ENCODE results near the gene MSRB1.
A peak's percentile ranks its signal among the peaks of the same experiment; 100 is the strongest.
"Not testable (repeated sequence)": the region's sequence is repeated elsewhere in the genome, so short reads cannot be mapped to it uniquely, and the experiment has no call there.

Gene MSRB1

DNA sequence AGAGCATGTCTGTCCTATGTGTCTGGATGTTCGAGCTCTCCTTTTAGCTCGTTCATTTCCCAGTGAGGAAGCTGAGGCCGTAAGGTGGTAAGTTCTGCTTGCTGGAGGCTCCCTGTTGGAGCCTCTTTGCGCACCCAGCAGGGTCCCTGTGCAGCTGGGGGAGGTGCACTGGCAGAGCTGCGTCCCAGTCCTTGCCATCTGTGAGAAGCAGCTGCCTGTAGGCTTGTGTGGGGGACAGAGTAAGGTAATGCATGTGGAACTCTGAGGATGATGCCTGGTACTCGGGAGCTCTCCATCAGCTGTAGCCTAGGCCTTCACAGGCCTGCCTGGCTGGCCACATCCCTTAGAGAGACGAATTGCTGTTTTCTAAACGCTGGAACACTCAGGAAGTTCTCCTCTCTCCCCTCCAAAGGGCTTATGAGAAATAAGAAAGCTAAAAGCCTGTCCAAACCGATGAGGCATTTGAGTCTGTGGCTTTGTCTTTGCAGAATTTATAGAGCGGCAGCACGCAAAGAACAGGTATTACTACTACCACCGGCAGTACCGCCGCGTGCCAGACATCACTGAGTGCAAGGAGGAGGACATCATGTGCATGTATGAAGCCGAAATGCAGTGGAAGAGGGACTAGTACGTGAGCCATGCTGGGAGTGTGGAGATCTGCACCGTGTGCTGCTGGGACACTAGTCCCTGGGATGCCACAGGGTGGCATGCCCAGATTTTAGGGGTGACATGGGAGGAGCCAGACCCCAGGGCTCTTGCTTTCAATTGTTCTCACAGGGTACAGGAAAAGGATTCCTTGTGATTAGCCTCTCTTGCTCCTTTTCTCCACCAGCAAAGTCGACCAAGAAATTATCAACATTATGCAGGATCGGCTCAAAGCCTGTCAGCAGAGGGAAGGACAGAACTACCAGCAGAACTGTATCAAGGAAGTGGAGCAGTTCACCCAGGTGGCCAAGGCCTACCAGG is 17.9 kb upstream of the MSRB1 start:
- DNase-seq = no peak

DNA sequence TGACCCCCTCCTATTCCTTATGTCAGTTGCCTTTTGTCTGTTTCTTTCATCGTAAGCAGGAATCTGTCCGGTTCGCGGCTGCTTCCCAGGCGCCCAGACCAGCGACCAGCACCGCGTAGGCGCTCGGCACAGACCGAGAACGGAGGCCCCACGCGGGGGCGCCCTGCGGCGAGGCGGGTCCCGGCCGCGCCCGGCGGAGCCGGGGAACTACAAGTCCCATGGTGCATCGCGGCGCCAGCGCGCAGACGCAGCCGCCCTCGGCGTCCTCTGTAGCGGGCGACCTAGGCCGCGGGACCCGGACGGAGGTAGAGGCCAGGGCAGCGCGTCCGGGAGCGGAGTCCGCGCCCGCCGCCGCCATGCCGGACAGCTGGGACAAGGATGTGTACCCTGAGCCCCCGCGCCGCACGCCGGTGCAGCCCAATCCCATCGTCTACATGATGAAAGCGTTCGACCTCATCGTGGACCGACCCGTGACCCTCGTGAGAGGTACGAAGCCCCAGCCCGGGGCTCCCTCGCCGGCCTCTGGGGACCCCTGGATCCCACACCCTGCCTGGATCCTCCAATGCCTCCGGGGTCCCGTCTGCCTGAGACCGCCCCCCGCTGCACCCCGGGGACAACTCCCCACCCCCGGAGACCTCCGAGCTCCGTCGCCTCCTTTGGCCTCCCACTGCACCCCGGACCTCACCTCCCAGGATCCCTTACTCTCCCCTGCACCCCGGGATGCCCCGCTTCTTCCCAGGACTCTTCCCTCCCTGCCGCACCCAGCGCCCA is 16.5 kb upstream of the MSRB1 start, which contains the start of gene NDUFB10:
Gene NDUFB10, plus strand, starts transcription at position 270 of the 771 bp plus-strand sequence. Its CDS starts 87 bp downstream, at position 357.
- DNase-seq = peak; percentile 56

DNA sequence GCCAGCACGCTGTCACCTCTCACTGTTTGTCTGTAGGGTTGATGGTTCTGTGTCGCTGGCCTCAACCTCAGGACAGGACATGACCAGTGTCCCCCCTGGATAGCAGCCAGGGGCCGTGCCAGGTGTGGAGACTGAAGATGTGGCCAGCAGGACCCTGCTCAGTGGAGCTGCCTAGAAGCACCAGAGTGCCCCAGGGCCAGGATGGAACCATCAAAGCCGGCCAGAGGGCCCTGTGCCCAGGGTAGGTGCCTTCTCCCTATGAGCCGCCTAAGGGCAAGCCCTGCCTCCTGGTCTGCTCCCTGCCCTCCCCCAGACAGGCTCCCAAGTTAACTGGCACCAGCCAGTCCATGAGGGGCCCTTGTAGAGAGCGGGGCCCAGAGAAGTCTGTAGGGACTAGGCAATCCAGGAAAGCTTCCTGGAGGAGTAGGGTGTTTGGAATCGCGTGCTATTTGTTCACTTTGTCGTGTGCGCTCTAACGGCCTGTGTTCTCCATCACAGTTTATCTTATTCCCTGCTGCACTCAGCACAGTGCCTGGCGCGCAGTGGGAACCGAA is 15.8 kb upstream of the MSRB1 start:
- DNase-seq = no peak

DNA sequence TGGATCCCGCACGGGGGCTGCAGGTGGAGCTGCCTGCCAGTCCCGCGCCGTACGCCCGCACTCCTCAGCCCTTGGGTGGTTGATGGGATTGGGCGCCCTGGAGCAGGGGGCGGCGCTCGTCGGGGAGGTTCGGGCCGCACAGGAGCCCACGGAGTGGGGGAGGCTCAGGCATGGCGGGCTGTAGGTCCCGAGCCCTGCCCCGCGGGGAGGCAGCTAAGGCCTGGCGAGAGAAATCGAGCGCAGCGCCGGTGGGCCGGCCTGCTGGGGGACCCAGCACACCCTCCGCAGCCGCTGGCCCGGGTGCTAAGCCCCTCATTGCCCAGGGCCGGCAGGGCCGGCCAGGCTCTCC is 15.1 kb upstream of the MSRB1 start:
- not testable (repeated sequence) for DNase-seq

DNA sequence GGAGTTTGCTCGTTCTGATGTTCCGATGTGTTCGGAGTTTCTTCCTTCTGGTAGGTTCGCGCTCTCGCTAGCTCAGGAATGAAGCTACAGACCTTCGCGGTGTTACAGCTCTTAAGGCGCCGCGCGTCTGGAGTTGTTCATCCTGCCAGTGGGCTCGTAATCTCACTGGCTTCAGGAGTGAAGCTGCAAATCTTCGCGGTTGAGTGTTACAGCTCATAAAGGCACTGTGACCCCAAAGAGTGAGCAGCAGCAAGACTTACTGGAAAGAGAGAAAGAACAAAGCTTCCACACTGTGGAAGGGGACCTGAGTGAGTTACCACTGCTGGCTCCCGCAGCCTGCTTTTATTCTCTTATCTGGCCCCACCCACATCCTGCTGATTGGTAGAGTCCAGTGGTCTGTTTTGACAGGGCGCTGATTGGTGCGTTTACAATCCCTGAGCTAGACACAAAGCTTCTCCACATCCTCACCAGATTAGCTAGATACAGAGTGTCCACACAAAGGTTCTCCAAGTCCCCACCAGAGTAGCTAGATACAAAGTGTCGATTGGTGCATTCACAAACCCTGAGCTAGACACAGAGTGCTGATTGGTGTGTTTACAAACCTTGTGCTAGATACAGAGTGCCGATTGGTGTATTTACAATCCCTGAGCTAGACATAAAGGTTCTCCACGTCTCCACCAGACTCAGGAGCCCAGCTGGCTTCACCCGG is 14.6 kb upstream of the MSRB1 start:
- not testable (repeated sequence) for DNase-seq

DNA sequence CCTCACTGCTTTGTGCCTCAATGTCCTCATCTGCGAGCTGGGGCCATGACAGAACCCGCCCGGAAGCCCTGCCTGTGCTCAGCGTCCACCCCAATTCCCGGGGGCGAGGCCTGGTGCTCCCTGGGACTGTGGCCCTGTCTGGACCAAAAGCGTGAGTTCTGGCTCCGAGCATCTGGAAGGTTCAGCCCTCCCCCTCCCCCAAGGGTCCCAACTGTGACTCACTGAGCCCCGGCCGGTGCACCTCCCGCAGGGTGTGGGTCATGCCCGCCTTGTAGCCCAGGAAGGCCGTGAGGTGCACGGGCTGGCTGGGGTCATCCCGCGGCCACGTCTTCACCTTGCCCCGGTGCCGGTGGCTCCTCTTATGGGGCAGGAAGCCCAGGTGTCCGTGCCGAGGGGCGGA is 10.7 kb upstream of the MSRB1 start:
- DNase-seq = no peak

DNA sequence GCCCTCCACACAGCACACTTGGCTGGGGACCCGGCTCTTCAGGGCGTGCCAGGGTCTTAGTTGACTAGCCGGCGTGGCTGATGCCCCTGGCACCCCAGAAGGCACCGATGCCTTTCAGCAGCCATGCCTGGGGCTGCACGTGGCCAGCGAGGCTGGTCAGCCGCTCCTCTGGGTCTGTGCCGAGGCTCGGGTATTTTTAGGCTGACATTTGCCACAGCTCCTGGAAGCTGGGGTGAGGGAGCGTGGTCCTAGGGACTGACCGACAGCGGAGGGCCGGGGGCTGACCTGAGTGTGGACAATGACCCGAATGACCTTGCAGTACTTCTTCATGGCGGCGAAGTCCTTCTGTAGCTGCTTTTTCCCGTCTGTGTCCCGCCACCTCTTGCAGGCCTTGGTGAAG is 7.6 kb upstream of the MSRB1 start:
- DNase-seq = no peak

DNA sequence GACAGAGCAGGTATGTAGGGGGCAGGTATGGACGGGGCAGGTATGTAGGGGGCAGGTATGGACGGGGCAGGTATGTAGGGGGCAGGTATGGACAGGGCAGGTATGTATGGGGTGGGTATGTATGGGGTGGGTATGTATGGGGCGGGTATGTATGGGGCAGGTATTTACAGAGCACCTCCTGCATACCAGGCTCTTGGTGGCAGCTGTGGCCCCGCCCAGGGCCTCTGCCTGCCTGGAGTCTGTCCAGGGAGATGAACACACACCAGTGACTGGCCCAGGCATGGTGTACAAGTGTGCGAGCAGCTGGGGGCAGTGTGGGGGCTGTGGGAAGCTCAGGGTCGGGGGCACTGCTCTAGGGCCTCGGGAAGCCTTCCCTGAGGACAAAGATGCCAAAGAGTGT is 7.0 kb upstream of the MSRB1 start:
- no peak for DNase-seq

DNA sequence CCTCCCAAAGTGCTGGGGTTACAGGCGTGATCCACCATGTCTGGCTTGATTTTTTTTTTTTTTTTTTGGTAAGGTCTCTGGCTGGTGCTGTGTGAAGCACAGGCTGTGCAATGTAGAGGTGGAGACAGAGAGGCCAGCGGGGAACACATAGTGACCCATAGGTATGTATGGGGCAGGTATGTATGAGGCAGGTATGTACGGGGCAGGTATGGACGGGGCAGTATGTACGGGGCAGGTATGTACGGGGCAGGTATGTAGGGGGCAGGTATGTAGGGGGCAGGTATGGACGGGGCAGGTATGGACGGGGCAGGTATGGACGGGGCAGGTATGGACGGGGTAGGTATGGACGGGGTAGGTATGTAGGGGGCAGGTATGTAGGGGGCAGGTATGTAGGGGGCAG is 6.5 kb upstream of the MSRB1 start:
- DNase-seq = no peak

DNA sequence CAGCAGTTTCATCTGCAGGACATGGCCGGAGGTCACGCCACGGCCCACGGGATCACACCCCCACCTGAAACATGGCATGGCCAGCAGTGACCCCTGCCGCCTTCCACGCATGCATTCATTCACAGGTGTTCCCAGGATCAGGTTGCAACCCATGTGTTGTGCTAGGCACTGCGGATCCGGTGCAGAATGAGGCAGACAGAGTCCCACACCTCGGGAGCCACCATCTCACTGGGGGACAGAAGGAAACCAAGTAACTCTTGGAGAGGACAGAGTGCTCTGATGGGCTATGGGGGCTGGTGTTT is 4.3 kb upstream of the MSRB1 start:
- DNase-seq = no peak

DNA sequence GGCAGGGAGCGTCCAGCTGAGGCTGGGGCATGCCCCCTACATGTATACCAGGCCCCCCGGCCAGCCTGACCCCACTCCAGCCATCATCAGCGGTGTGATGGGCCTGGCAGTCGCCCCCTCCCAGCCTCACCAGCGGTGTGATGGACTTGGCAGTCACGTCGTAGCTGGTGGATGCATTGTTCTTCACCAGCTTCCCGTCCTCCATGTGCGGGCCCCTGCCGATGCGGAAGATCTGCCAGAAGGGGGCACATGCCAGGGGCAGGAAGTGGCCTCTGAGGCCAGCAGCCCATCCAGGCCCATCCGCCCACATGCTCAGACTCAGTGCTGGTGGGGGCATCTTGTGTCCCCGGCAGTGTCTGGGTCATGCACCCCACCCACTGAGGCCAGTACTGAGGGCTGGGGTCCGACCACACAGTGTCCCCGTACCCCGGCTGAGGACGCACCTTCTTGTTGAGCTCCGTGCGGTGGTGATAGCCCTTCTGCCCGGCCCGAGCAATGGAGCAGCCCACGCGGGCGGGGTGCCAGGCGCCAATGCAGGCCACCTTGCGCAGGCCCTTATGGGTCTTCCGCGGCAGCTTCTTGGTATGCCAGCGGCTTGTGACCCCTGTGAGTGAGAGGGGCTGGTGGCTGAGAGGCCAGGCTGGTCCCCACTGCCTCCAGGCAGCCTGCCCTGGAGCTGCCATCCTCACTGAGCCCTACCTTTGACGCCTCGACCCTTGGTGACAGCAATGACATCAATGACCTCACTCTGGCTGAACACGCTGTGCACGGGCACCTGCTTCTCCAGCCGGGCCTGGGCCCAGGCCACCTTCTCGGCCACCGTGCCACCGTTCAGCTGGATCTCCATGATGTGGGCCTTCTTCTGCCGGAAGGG is 3.7 kb upstream of the MSRB1 start:
- DNase-seq = no peak

DNA sequence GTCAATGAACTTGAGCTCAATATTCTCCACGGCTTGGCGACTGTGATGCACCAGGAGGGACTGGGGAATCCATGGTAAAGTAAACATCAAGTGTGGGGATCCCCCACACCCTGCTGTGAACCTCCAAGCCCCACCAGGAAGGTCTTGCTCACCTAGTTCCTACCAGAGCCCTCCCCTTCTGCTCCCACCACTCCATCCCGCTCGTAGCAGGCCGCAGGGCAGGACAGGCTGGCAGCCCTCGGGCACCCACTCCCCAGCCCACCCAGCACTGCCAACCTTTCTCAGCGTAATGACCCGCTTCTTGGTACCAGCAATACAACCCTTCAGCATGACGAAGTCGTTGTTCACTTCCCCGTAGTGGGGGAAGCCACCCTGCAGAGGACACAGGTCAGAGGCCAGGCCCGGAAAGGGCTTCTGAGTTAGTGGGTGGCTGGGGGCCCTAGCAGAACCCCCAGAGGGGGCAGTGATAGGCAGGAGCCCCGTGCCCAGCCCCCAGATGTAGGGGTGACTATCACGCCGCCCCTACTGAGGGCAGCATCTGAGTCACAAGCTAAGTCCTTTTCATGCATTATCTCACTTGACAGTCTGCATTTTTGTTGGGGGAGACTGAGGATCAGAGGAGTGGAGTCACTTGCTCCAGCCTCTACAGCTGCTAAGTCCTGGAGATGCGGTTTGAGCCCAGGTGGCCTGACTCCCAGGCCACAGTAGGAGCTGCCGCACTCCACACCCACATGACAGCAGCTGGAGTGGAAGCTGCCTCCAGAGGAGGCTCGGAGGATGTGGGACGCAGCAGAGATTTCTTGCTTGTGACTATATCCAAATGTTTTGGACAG is 2.8 kb upstream of the MSRB1 start:
- no peak for DNase-seq

DNA sequence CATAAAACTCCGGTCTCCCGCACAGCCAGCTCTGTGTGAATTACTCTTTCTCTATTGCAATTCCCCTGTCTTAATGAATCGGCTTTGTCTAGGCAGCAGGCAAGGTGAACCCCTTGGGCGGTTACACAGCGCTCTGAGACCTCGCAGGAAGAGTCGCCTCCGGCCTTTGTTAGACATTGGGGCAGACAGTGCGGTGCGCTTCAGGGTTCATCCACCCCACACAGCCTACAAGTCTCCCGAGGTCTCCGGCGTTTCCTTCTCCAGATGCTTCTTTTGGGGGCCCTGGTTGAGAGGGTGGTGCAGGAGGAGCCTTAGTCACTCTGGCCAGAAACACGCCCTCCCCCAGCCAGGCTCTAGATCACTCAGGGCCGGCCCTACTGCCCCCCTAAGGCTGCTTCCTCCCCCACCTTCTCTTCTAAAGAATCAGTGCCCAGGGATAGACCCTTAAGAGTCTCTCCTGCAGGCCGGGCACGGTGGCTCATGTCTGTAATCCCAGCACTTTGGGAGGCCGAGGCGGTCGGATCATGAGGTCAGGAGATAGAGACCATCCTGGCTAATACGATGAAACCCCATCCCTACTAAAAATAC is 1.7 kb upstream of the MSRB1 start:
- no peak for DNase-seq

DNA sequence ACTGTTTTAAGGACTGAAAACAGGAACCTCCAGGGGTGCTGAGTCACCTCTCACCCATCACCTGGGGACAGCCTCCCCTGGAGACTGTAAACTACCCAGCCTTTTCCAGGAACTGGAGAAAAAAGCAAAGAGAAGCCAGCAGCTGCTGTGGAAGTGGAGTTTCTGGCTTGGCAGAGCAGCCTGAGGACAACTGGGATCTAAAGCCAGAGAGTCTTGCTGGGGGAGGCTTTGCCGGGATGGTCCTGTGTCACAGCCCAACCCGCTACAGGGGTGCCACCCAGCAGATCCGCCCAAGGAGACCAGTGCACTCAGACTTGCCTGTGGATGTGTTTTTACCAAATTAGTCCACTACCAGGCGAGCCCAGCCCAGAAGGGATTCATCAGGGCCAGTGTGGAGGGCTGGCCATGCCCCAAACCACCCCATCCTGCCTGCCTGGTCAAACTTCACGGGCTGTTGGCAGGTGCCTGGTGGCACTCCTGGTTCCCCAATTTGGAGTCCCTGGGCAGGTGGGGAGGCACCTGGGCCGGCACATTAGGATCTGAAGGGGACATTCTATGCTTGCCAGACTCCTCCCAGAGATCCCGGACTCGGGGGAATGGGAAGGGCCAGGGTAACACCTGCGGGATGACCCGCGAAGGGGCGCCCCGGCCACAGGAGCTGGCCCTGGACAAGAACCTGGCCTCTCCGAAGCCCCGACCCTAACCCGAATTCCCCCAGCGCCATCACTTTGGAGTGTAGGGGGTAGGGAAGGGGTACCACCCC is 771 bp downstream of the MSRB1 start:
- no peak for DNase-seq

DNA sequence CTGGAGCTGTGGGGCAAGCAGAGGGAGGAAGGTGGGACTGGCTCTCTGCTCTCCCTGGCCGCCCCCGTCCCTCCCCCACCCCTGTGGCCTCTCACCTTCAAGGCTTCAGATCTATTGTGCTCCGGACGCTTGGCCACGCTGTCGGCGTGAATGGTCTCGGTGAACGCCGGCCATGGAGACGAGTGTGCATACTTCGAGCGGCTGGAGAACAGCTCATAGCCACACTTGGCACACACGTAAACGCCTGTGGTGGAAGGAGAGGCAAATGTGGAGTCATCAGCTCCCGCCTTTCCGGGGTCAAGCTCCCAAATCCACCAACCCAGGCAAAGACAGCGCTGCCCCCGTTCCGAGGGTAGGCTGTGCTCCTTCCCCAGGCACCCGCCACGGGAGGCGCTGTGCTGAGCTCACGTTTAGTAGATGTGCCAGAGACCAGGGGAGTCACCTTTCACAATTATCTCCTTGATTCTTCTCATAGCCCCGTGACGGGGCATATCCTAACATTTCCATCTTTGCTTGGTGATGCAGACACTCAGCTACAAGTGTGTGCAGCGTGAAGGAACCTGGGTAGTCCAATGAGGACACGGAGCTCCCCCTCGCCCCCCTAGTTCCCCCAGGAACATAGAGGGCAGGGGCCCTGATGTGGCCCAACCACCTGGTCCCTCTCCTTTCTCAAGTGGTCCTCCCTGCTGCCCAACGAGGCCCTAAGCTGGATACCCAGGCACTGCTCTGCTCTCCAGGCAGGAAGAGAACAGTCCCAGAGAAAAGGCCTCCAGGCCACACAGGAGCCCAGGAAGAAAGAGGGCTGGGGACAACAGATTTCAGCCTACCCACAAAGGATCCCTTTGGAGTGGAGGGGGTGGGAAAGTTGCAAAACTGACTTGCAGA is 1.6 kb downstream of the MSRB1 start:
- DNase-seq = no peak

DNA sequence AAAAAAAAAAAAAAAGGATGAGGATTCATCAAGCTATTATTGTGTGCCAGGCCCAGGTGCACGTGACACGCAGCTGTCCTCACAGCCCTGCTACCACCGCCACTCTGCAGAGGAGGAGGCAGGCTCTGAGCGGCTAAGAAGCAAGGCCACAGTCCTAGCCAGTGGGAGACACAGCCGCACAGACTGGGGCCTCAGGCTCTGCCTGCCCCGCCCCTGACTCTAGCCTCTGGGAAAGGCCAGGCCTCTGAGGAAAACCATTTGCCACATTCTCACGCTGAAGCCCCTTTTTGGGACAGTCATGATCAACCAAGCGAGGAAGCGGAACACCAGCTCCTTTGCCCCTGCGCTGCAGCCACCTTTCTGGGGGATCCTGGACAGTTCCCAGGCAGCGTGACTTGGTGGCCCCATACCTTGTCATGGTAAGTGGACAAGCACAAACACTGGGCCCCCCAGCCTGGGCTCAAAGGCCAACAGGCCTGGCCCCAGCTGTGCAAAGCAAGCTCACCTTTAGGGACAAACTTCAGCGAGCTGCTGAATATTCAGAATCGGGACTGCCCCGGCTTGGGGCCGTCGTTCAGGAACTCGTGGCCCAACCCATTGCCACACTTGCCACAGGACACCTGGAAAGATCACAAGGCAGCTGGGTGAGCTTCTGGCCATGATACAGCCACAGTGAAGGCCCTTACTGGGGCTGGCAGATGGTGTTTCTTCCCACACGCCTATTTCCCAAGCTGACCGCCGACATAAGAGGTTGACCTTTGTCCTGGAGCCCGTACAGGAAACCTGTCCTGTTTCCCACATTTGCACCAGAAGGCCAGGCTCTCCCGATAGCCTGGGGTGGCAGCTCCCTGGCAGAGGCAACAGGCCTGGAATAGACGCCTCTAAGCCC is 2.5 kb downstream of the MSRB1 start:
- DNase-seq = no peak

DNA sequence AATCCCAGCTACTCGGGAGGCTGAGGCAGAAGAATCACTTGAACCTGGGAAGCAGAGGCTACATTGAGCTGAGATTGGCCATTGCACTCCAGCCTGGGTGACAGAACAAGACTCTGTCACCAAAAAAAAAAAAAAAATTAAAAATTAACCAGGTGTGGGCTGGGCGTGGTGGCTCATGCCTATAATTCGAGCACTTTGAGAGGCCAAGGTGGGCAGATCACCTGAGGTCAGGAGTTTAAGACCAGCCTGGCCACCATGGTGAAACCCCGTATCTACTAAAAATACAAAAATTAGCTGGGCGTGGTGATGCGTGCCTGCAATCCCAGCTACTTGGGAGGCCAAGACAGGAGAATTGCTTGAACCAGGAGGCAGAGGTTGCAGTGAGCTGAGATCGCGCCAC is 3.2 kb downstream of the MSRB1 start:
- not testable (repeated sequence) for DNase-seq

DNA sequence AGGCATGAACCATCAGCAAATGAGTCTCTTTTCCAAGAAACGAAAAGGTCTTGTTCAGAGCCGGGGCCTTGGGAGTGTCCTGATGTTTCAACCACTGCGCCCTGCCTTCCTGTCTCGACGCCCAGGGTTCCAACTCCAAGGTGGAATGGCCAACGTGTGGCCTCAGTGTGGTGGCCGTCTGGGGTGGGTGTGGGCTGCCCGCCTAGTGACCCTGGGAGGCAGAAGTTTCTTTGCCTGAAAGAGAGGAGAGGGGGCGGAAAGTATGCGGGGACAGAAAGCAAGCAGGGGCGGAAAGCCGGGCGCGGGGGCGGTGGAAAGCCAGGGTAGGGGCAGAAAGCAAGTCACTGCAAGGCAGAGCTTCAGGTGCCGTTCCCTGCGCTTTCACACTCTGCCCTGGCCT is 4.1 kb downstream of the MSRB1 start:
- no peak for DNase-seq
